Cardiac ventricle fibroblast (primary cell): Measurements from ENCODE around the gene CDH6. TPM values are rescaled to one million over a fixed set of nuclear protein-coding genes. Genes with fewer than 3 reads are reported as not detected.

Experiments used
- total RNA-seq: library from RNA; depleted of rRNA; stranded (reverse); fragments of >200 nt; gene quantifications from 2 replicates; pipeline ENCODE4 v1.2.3, GENCODE V29; 2015

The CDH6 gene
- 0.83 and 1.5 TPM in 2 replicates for total RNA-seq

GRCh38 chr5:31193591-31194467 lies at the start of gene CDH6:
Gene CDH6, plus strand, starts transcription at chr5:31193686. Its CDS starts 73,788 bp downstream, at chr5:31267474.

